GM18499 (cell line): Measurements from ENCODE around the gene OPCML.

Experiments used
- ATAC-seq: cut with Tn5 transposase; IDR thresholded peaks from one replicate; pipeline ENCODE4 v1.9.1; 2021; ENCODE audit warnings: moderate number of reproducible peaks; ENCODE audit not compliant: insufficient read depth, unreplicated experiment

The OPCML gene

DNA sequence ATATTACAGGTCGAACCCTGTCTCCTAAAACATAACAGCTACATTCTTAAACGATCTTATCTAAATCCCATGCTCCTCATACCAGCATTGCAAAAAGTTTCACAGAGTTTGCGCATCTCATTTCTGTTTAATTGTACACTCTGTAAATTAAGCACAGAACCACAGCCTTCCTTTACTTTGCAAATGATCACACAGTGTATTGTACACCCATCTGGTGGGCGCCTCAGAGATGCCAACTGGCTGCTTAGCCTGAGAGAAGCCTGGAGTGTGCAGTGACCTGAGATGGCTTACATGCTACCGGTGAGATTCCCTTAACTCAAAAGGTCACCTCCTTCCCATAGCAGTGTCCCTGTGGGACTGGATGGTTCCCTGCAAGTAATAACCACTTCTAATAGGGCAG is 1077.3 kb downstream of the OPCML start:
- no peak for ATAC-seq

DNA sequence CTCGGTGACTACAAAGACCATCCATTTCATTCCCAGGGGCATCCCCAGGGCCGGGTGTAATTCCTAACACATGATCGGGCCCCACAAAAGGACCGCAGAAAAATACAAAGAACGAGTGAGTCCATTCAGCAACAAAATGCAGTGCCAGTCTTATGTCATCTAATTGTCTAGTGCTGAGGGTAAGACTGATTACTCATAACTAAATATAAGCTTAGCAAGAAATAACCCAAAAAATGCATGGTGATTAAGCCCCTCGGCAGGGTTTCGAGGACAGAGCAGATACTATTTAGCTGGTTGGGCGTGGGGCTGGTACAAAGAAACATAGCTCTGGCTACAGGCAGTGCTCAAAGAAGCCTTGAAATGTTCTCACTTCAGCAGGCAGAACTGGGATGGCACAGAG is 1078.9 kb downstream of the OPCML start:
- no peak for ATAC-seq

DNA sequence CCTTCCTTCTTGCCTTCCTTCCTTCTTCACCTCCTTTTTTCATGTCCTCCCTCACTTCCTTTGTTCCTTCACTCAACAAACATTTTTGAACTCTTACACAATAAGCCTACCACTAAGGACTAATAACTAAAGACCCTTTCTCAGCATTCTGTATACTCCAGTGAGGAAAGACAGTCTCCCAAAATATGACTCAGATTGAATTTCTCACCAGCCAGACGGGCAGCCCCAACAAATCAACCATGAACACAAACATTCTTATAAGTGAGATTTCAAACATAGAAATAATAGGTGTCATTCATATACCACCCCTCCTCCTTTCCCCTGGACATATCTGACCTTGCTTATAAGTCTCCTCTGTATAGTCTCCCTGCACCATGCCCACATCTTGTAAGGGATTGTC is 1079.7 kb downstream of the OPCML start:
- no peak for ATAC-seq

DNA sequence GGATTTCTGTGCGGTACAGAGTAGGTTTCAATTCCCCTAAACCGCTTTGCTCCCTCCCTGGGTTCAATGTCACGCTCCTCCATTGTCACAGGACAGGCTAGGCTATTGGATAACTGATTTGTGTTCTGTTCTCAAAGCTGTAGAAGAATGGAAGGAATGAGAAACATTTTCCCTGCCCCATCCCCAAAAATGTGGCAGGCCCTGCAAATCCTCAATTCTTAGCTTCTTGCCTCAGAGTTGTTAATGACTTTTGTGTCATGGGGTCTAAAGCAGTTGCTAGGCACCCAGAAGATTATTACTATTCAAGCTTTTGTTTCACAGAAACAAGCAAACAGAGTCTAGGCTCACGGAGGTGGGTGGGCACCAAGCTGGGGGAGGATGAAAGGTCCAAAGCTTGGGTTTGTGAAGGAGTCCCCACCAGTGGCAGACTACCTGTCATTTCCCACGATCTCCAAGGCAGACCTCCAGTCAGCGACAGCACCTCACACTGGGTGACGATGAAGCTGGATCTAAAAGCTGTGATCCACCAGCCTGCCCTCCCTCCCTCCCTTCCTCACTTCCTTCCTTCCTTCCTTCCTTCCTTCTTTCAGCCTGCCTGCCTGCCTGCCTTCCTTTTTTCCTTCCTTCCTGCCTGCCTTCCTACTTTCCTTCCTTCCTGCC is 1080.2 kb downstream of the OPCML start:
- no peak for ATAC-seq

DNA sequence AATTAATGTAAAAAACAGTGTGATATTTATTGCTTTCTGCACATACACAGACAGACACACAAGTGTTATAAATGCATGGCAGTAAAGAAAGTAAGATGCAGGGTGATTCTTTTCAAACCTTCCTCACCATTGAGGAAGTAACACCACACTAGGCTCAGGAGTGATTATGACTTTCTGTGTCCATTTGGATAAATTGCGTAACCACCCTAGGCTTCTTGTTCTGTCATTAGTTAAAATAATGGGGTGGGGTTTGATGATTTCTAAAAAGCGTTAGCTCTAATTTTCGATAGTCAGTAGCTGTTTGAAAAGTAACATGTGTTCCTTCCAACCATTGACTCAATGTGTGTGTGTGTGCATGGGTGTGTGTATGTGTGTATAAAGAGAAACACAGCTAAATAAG is 1081.7 kb downstream of the OPCML start:
- no peak for ATAC-seq

DNA sequence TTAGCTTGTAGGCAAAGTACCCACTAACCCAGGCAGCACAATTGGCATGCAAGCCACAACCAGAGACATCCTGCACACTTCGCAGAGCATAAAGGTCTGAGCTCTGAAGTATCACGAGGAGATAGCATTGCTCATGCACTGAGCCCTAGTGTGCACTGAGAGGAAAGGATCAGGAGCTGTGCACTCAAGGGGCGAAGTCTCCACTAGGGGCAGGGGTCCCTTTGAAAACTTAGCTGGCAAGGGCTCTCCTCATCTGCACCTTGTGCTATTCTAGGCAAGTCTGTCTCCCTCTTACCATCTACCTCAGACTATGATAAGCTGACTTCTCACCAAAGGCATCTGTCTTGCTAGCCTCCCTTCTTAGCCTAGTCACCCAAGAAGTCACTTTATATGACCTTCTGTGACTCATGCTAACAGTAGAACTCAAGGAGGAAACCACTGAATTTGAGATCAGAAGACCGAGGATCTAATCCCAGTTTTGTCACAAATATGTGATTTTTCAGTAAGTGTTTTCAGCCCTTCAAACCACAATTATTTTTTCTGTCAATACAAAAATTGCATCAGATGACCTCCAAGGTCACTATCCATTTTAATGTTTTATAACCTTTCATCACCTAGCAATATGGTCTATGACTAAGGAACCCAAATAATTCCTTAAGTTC is 1083.8 kb downstream of the OPCML start:
- ATAC-seq: no peak

DNA sequence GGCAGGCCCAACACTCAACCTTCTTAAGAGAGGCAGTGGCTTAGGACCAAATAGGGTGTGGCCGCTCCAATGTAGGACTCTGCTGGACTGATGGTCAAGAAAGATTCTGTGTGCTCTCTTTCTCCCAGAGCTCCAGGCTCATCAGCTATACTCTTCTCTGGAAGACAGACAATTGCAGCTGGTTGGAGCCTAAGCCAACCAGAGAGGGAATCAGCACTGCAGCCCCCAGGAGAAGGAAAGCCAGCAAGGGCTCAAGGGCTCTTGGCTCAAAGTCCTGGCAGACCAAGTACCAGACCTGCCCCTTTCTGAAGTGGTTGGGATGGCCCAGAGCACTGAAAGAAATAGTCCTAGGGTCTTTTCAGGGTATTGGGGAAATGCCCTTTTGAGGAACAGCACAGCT is 1084.5 kb downstream of the OPCML start:
- no peak for ATAC-seq

DNA sequence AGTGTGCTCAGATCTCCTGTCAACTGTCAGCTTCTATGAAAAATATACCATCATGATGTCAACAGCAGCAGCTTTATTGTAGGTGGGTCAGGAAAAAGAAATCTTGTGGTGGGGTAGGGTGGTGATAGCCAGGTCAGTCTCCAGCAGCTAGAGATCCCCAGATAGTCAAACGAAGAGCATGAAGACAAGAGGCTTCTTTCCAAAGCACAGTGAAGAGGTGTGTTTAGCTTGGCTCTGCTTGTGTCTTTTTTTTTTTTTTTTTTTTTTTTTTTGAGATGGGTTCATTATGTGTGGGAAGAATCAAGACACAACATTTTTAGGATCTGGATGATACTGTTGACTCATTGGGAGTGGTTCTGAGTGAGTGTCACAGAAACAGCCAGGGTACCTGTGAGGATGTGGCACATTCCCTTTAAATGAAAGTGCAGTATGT is 1086.4 kb downstream of the OPCML start:
- ATAC-seq: no peak

DNA sequence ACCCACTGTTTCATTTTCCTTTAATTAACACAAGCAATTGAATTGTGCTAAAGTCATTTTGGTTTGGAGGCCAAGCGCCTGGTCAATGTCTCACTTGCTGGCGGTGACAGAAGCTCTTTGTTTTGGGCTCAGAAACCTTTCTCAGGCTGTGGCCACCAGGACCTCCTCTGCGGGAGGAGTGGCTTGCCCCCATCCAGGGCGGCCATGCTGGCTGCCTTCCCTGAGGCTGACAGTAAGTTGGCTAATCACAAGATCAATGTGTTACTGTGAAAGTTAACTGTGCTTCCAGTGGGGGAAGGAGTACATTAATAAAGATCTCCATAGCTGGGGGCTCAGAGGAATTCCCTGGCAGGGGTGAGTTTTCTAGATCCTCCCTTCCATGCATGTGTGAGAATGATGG is 1087.4 kb downstream of the OPCML start:
- ATAC-seq: no peak

DNA sequence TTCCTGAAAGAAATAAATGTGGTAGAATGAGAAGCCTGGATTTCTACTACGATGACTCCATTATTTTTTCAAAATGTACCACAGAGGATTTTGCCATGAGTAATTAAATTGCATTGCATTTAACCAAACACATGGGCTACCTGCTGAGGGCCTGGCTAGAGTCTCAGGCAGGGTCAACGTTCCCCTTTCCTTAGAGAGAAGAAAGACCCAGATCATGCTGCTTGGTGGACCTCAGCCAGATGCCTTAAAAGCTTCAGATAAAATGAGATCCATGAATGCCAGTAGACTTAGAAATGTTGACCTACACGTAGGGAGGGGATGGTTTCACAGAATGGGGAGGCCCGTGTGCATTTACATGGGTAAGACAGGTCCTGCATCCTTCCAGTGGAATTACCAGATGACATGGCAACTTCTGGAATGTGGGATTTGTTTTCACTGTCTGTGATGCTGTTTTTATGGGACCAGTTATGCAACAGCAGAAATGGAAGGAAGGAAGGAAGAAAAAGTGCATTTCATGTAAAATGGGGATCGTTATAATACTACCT is 1092.5 kb downstream of the OPCML start:
- ATAC-seq: no peak

DNA sequence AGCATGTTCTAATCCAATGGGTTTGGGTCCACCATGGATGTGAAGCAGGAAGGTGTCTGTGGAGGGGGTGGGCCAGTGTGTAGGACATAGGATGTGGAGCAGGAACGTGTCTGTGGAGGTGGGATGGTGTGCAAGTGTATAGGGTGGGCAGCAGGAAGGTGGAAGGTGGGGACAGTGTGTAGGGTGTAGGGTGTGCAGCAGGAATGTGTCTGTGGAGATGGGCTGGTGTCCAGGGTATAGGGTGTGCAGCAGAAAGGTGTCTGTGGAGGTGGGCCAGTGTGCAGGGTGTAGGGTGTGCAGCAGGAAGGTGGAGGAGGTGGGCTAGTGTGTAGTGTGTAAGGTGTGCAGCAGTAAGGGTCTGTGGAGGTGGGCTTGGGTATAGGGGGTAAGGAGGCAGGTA is 1093.9 kb downstream of the OPCML start:
- no peak for ATAC-seq

DNA sequence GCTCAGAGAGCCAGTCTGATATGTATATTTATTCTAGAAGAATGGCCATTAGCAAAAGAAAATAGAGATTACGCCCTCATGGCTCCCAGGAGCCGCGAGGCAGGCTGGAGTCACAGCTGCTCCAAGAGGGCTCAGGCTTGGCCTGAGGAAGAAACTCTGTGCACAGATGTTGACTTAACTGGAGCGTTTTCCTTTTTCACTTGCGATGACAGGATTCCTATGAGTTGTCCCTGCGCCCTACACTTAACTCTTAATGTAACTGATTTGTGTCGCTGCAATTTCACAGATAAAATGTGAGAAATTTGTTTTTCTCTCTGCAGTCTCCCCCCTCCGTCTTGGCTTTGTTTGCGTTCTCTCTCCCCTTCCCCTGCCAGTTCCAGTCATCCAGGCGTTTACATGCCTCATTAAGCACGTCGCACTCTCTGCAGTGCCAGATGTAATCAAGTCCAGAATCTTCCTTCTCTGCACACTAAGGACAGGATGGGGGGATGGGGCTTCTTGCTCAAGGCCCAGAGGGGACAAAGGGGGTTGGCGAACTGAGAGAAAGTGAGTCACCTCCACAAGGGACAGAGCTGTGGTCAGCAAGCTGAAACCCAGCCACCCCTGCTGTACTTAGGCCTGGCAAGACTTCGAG is 1101.8 kb downstream of the OPCML start:
- ATAC-seq: no peak

DNA sequence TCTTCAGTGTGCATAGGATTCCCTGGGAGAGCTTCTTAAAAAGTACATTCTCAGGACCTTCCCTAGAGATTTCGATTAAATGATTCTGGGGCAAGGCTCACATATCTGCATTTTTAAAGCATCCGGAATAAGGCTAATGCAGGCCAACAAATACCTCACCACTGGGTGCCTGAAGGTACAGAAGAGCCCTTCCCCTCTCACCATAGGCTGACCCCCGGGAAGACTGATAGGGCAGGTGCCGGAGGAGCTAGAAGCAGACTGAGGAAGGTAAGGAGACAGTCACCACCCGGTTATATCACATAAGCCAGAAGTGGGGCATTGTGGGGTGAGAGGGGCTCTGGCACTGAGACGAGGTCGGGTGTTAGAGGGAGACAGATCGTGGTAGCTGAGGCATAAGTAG is 1102.6 kb downstream of the OPCML start:
- ATAC-seq: no peak

DNA sequence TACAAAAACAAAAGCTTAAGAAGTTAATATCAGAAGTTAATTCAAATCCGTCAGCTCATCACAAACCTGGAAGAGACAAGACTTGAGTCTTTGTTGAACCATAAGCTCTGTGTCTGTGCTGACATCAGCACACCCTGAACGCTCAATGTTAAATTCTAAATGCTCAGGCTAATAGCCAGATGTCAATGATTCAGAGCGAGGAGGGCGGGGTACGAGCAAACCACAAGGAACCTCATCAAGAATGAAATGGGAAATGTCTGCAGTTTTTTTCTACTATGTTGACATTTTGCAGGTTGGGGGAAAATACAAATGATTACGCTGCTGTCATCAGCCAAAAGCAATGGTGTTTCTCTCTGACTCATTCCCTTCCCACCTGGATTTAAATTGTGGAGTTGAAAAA is 1104.7 kb downstream of the OPCML start:
- no peak for ATAC-seq

DNA sequence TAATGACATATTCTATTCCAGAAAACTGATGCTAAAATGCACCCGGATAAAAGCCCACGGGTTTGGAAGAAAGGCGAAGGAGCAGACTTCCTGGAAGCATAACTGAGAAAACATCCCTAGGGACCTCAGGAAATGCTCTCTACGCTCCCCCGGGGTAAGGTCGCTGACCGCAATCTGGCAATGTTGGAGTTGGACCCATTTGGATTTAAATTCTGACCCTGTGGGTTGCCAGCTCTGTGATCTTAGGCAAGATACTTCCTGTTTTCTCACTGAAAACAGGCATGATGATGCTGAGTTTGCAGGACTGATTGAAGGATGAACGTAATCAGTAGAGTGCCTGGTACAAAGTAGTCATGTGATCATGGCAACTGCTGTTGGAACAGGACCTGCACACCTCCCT is 1107.9 kb downstream of the OPCML start:
- no peak for ATAC-seq

DNA sequence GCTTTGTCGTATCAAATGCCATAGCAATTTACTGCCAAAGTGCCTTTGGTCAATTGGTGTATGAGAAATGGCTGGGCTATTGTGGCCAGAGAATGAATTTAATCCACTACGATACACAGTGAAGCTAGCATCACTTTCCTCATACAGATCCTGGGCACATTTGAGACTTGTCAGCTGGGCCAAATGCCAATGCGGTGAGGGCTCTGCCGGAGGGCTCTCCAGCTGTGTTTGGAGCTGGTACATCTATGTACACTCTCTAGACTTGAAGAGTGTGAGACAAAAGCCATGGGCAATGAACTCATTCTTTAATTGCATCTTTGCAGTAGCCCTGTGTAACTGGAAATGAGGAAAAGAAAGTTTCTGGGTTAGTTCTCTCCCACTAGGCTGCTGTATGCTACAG is 1109.0 kb downstream of the OPCML start:
- ATAC-seq: no peak

DNA sequence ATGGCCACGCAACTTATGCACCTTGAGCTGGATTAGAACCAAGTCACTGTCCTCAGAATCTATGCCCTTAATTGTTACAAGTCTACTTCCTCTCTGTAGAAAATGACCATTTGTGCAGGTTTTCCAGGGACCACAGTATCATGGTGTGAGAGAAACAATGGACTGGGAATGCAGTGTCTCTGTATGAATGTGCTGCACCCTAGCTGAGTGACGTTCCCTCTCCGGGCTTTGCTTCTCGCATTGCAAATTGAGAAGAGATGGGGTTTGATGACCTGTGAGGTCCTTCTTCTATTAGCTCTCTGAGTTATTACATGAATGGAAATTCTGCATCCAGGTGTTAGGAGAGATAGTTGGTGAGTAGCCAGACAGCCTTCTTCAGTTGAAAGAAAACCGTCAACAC is 1109.6 kb downstream of the OPCML start:
- no peak for ATAC-seq

DNA sequence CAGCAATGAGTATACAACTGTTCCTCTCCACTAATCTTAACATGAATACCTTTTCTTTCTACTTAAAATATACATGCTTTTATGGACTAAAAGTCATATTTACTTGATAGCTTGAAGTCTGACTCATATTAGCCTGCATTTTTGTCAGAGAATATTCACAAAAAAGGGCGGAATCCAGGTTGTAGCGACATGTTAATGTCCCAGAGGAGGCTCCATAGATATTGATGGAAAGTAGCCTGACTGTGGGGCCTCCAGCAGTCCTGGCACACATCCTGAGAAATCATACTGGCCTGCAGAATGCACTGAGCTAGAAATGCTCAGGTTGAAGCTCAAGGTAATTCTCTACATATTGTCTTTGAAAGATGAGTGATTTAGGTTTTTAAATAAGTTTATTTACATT is 1110.7 kb downstream of the OPCML start:
- ATAC-seq: no peak

DNA sequence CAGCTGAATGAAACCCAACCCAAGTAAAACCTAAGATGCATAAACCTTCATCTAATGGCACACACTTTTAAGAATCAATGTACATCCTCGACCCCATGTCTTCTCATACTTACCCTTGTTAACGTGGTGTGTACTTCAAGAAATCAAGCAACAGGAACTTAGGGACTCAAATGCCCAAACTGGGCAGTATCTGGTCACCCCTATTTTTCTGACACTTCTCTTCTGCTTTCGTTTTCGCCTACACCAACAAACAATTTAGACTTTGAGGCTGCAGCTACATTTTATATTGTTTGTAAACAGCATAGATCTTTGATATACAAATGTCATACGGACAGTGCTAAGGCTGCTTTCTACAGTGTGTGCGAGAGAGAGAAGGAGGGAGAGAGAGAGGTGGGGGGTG is 1117.8 kb downstream of the OPCML start:
- ATAC-seq: no peak

DNA sequence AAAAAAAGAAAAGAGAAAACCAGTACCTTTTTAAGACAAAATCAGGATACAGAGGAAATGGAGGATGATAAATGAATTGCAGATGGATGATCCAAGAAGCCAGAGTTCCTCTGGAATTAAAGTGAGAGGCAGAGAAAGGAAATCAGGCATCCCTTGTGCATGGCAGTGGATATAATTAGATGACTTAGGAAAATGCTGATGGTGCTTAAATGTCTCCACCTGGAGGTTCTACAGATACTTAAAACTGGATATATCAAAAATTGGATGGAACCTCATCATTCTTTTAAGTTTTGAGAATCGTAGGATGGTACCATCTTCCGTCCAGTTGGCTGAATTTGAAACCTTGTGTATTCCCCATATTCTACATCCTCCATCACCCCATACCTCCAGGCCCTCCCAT is 1121.9 kb downstream of the OPCML start:
- no peak for ATAC-seq

DNA sequence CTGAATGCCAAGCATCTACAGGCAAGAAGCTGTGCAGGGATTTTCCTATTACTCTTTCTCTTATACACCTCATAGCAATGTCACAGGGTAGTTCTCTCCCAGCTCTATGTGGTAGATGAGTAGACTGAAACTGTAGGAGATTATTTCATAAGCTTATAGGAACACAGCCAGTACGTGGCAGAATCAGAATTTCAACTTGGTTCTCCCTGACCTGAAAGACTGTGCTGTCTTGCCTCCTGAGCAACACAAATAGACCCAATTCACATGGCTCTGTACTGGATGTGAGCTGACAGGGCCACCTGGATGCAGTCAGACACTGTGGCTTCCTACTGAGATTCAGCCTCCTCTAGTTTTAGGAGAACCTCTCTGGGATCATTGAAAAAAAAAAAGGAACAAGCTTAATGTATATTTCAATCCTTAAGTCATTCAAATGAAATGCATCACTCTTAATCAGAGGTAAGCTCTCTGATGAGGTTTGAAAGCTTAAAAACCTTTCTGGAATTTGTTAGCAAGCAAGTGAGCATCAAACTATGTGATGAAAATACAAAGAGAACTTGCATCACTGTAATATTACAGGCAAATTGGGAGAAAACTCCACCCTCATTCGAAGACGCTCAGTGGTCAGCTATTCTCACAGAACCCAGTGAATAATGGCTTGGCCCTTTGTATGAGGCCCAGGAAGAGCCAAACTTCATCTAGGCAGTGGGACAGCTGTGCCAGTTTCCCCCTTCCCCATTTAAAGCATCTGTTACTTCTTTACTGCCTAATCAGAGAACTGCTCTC is 1122.5 kb downstream of the OPCML start:
- no peak for ATAC-seq
